ENCODE data around the gene BCL11A. TPM values are rescaled to one million over a fixed set of nuclear protein-coding genes. Genes with fewer than 3 reads are reported as not detected.

BCL11A gene
- total RNA-seq (1 to 10 TPM in 1 of 2 donors, under 1 TPM in 1; 0.50 to 8.5 TPM), polyA plus RNA-seq (under 1 TPM; 0.08 to 0.43 TPM)

- H3K4me3 ChIP-seq (ENCODE audit: low read depth in 1 of 3, low read length in 3 of 3): peak within 1 kb of the TSS in 2 of 3 donors; percentile 69 to 71
- DNase-seq (ENCODE audit: low spot score): no peak
- peaks cover 35 to 70% (median 51%) of the 10 kb centered on the region in 4 donors for H3K4me1 ChIP-seq (ENCODE audit: control insufficient read depth in 4 of 4, insufficient read depth in 4 of 4, low read length in 3 of 4)
- no peak within 1 kb of the TSS for H3K9ac ChIP-seq (ENCODE audit: low read depth in 1 of 2, low read length in 2 of 2)
- no peaks in the 10 kb centered on the region for H3K9me3 ChIP-seq (ENCODE audit: control insufficient read depth in 4 of 4, low read length in 3 of 4)
- H3K36me3 ChIP-seq (ENCODE audit: control insufficient read depth in 4 of 4, insufficient read depth in 3 of 4, low read depth in 1 of 4, low read length in 3 of 4): no peaks in the 10 kb centered on the region
- H3K27me3 ChIP-seq (ENCODE audit: control insufficient read depth in 4 of 4, insufficient read depth in 4 of 4, low read length in 3 of 4): peaks cover 0 to 4% (median 0%) of the 10 kb centered on the region in 4 donors
- 2% methylated on average over 35 of the region's 35 CpGs for WGBS
- H3K27ac ChIP-seq (ENCODE audit: low read depth in 1 of 2, low read length in 2 of 2): peak within 1 kb of the TSS in 1 of 2 donors; percentile 19
- TF ChIP-seq JUND (IDR thresholded peaks at IDR 0.05) (no peak), CTCF (IDR thresholded peaks at IDR 0.05; ENCODE audit: low read depth, low read length, missing input control) (no peak), SP1 (IDR thresholded peaks at IDR 0.05) (no peak)
Observed at GRCh38 chr2:60553495-60554073, at the start of gene BCL11A. TSS of gene BCL11A (minus strand) at chr2:60553654. CDS start at chr2:60553270, 384 bp downstream.

GRCh38 chr2:60602828-60603532, 49.5 kb upstream of the BCL11A start:
- Histone ChIP-seq H3K4me3 (ENCODE audit: low read depth in 1 of 3, low read length in 3 of 3) (no peak overlapping the region), H3K4me1 (ENCODE audit: control insufficient read depth in 4 of 4, insufficient read depth in 4 of 4, low read length in 3 of 4) (no peaks in the 10 kb centered on the region), H3K36me3 (ENCODE audit: control insufficient read depth in 4 of 4, insufficient read depth in 3 of 4, low read depth in 1 of 4, low read length in 3 of 4) (no peaks in the 10 kb centered on the region), H3K9ac (ENCODE audit: low read depth in 1 of 2, low read length in 2 of 2) (no peak overlapping the region), H3K9me3 (ENCODE audit: control insufficient read depth in 4 of 4, low read length in 3 of 4) (peaks cover 0 to 4% (median 3%) of the 10 kb centered on the region in 4 donors), H3K27ac (ENCODE audit: low read depth in 1 of 2, low read length in 2 of 2) (no peak overlapping the region), H3K27me3 (ENCODE audit: control insufficient read depth in 4 of 4, insufficient read depth in 4 of 4, low read length in 3 of 4) (peaks cover 0 to 4% (median 0%) of the 10 kb centered on the region in 4 donors)
- no peak for DNase-seq (ENCODE audit: low spot score)
- WGBS: 68% methylated on average over 12 of the region's 12 CpGs
- TF ChIP-seq SP1 (IDR thresholded peaks at IDR 0.05) (no peak), GABPA (IDR thresholded peaks at IDR 0.05 in 1 of 2, conservative IDR thresholded peaks at IDR 0.05 in 1 of 2) (no peak), ZBTB33 (IDR thresholded peaks at IDR 0.05) (no peak), HNF4A (conservative IDR thresholded peaks at IDR 0.05) (no peak), JUND (IDR thresholded peaks at IDR 0.05) (no peak), RXRA (IDR thresholded peaks at IDR 0.05) (no peak), MAX (IDR thresholded peaks at IDR 0.05) (no peak), NR2F2 (IDR thresholded peaks at IDR 0.05) (no peak), ATF3 (IDR thresholded peaks at IDR 0.05) (no peak)

GRCh38 chr2:60602388-60602787, 48.9 kb upstream of the BCL11A start:
- DNase-seq (ENCODE audit: low spot score): no peak
- H3K9ac ChIP-seq (ENCODE audit: low read depth in 1 of 2, low read length in 2 of 2): no peak overlapping the region
- peaks cover 0 to 4% (median 0%) of the 10 kb centered on the region in 4 donors for H3K27me3 ChIP-seq (ENCODE audit: control insufficient read depth in 4 of 4, insufficient read depth in 4 of 4, low read length in 3 of 4)
- H3K27ac ChIP-seq (ENCODE audit: low read depth in 1 of 2, low read length in 2 of 2): no peak overlapping the region
- no peak overlapping the region for H3K4me3 ChIP-seq (ENCODE audit: low read depth in 1 of 3, low read length in 3 of 3)
- 71% methylated on average over 6 of the region's 6 CpGs for WGBS
- H3K4me1 ChIP-seq (ENCODE audit: control insufficient read depth in 4 of 4, insufficient read depth in 4 of 4, low read length in 3 of 4): no peaks in the 10 kb centered on the region
- TF ChIP-seq MAX (IDR thresholded peaks at IDR 0.05): no peak
- TF ChIP-seq GABPA (IDR thresholded peaks at IDR 0.05 in 1 of 2, conservative IDR thresholded peaks at IDR 0.05 in 1 of 2): no peak
- TF ChIP-seq RXRA (IDR thresholded peaks at IDR 0.05): no peak
- no peak for TF ChIP-seq FOXA2 (IDR thresholded peaks at IDR 0.05)
- TF ChIP-seq CTCF (IDR thresholded peaks at IDR 0.05; ENCODE audit: low read depth, low read length, missing input control): no peak
- TF ChIP-seq HNF4A (conservative IDR thresholded peaks at IDR 0.05): no peak
- no peak for TF ChIP-seq ATF3 (IDR thresholded peaks at IDR 0.05)
- no peak for TF ChIP-seq JUND (IDR thresholded peaks at IDR 0.05)
- no peak for TF ChIP-seq RAD21 (IDR thresholded peaks at IDR 0.05)
- TF ChIP-seq HNF4G (IDR thresholded peaks at IDR 0.05): no peak
- H3K36me3 ChIP-seq (ENCODE audit: control insufficient read depth in 4 of 4, insufficient read depth in 3 of 4, low read depth in 1 of 4, low read length in 3 of 4): no peaks in the 10 kb centered on the region
- peaks cover 0 to 4% (median 3%) of the 10 kb centered on the region in 4 donors for H3K9me3 ChIP-seq (ENCODE audit: control insufficient read depth in 4 of 4, low read length in 3 of 4)

Data from liver (tissue), 9 donors.